Measurements from ENCODE around the gene MBD3.

The MBD3 gene

GRCh38 chr19:1629256-1629808, 36.7 kb upstream of the MBD3 start:
- Histone ChIP-seq H3K4me3 (ENCODE audit: low read length) (no peak overlapping the region), H3K9ac (ENCODE audit: low read length) (no peak overlapping the region), H3K36me3 (ENCODE audit: control insufficient read depth, insufficient read depth, low read length) (peaks cover 3% of the 10 kb centered on the region), H3K4me1 (ENCODE audit: control insufficient read depth, insufficient read depth, low read length) (no peaks in the 10 kb centered on the region), H3K27me3 (ENCODE audit: control insufficient read depth, insufficient read depth, low read length) (no peaks in the 10 kb centered on the region), H3K27ac (ENCODE audit: low read depth, low read length) (no peak overlapping the region)

DNA sequence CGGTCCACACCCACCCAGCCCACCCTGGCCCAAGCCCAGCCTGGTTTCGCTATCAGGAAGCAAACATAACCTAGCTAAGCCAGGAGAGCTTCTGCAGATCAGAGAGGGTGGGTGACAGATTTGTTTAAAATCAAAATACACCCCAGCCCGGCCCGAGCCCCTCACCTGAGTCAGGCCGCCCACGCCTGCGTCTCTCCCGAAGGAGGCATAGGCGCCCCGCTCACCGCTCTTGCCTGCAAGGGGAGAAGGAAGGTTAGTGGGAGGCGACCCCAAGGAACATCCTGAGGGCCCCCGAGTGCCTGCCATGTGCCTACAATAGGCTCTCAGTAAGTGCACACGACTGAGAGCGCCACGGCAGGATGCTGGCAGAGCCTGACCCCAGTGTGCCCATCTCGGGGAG, 34.5 kb upstream of the MBD3 start:
- Histone ChIP-seq H3K4me3 (ENCODE audit: low read length) (no peak overlapping the region), H3K9ac (ENCODE audit: low read length) (no peak overlapping the region), H3K4me1 (ENCODE audit: control insufficient read depth, insufficient read depth, low read length) (no peaks in the 10 kb centered on the region), H3K27ac (ENCODE audit: low read depth, low read length) (no peak overlapping the region), H3K27me3 (ENCODE audit: control insufficient read depth, insufficient read depth, low read length) (no peaks in the 10 kb centered on the region), H3K36me3 (ENCODE audit: control insufficient read depth, insufficient read depth, low read length) (peaks cover 5% of the 10 kb centered on the region)

DNA sequence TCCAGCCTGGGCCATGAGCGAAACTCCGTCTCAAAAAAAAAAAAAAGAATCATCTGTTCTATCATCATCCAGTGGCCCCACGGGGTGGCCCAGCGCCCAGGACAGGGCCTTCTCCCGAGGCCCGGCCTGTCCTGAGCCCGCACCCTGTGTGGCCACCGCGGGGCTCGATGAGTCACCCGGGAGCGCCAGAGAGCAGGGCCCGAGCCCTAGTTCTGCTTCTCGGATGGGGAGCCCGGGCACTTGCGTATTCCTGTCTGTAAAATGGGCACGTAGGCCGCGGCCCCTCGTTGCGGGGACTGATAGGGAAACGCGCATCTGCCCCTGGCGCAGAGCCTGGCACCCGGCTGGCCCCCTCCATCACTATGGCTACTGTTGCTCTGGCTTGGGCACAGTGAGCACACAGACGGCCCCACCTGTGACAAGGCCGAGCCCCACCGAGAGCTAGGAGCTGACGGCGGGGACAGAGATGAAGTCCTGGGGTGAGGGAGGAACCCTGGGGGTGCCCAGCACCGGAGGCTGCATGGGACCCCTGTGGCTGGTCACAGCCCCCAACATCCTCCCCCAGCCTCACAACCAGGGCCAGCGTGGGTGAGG, 33.8 kb upstream of the MBD3 start:
- no peaks in the 10 kb centered on the region for H3K4me1 ChIP-seq (ENCODE audit: control insufficient read depth, insufficient read depth, low read length)
- H3K27me3 ChIP-seq (ENCODE audit: control insufficient read depth, insufficient read depth, low read length): no peaks in the 10 kb centered on the region
- peaks cover 2% of the 10 kb centered on the region for H3K36me3 ChIP-seq (ENCODE audit: control insufficient read depth, insufficient read depth, low read length)
- no peak overlapping the region for H3K27ac ChIP-seq (ENCODE audit: low read depth, low read length)
- no peak overlapping the region for H3K9ac ChIP-seq (ENCODE audit: low read length)
- H3K4me3 ChIP-seq (ENCODE audit: low read length): no peak overlapping the region

- Histone ChIP-seq H3K4me1 (ENCODE audit: control insufficient read depth, insufficient read depth, low read length) (no peaks in the 10 kb centered on the region), H3K27me3 (ENCODE audit: control insufficient read depth, insufficient read depth, low read length) (no peaks in the 10 kb centered on the region), H3K36me3 (ENCODE audit: control insufficient read depth, insufficient read depth, low read length) (peaks cover 11% of the 10 kb centered on the region), H3K27ac (ENCODE audit: low read depth, low read length) (no peak overlapping the region), H3K4me3 (ENCODE audit: low read length) (no peak overlapping the region), H3K9ac (ENCODE audit: low read length) (no peak overlapping the region)
Observed at GRCh38 chr19:1624458-1624857, 31.8 kb upstream of the MBD3 start.

DNA sequence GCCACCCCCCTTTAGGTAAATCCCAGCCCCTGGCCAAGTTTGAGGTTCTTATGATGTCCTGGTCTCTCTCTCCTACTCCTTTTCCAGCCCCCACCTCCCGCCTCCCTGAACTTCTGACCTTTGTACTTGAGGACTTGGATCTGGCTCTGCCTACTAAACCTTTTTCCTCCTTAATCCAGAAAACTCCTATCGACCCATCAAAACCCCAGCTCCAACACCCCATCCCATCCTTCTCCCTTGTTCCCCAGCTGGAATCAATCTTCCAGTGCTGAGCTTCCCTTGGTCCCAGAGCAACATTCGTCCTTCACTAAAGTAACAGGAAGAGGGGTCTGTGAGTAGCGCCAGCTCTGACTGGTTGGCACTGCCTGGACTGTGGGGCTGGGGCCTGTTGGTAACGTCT, 29.9 kb upstream of the MBD3 start:
- H3K4me1 ChIP-seq (ENCODE audit: control insufficient read depth, insufficient read depth, low read length): peaks cover 8% of the 10 kb centered on the region
- H3K9ac ChIP-seq (ENCODE audit: low read length): no peak overlapping the region
- no peak overlapping the region for H3K4me3 ChIP-seq (ENCODE audit: low read length)
- no peak overlapping the region for H3K27ac ChIP-seq (ENCODE audit: low read depth, low read length)
- peaks cover 11% of the 10 kb centered on the region for H3K36me3 ChIP-seq (ENCODE audit: control insufficient read depth, insufficient read depth, low read length)
- H3K27me3 ChIP-seq (ENCODE audit: control insufficient read depth, insufficient read depth, low read length): no peaks in the 10 kb centered on the region

GRCh38 chr19:1622007-1622406, 29.3 kb upstream of the MBD3 start:
- H3K9ac ChIP-seq (ENCODE audit: low read length): no peak overlapping the region
- no peak overlapping the region for H3K27ac ChIP-seq (ENCODE audit: low read depth, low read length)
- no peak overlapping the region for H3K4me3 ChIP-seq (ENCODE audit: low read length)
- H3K4me1 ChIP-seq (ENCODE audit: control insufficient read depth, insufficient read depth, low read length): peaks cover 13% of the 10 kb centered on the region
- H3K27me3 ChIP-seq (ENCODE audit: control insufficient read depth, insufficient read depth, low read length): no peaks in the 10 kb centered on the region
- H3K36me3 ChIP-seq (ENCODE audit: control insufficient read depth, insufficient read depth, low read length): peaks cover 12% of the 10 kb centered on the region

DNA sequence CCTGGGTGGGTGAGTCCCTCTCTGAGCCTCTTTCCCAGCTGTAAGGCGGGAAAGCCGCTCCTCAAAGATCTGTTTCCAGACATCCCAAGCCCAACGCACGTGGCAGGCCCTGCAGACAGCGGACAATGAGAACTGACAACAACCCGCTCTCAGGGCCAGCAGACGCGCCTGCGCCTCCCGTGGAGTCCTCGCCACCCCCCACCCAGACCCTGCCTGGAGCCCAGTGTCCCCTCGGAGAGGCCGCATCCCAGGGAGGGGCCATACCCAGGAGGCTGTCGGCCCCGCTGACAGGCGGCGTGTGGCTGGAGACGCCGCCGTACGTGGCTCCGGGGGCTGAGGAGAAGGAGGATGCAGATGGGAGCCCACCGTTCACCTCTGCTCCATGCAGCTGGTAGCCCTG, 28.9 kb upstream of the MBD3 start:
- no peak overlapping the region for H3K4me3 ChIP-seq (ENCODE audit: low read length)
- H3K27ac ChIP-seq (ENCODE audit: low read depth, low read length): no peak overlapping the region
- no peak overlapping the region for H3K9ac ChIP-seq (ENCODE audit: low read length)
- H3K4me1 ChIP-seq (ENCODE audit: control insufficient read depth, insufficient read depth, low read length): peaks cover 16% of the 10 kb centered on the region
- H3K36me3 ChIP-seq (ENCODE audit: control insufficient read depth, insufficient read depth, low read length): peaks cover 14% of the 10 kb centered on the region
- no peaks in the 10 kb centered on the region for H3K27me3 ChIP-seq (ENCODE audit: control insufficient read depth, insufficient read depth, low read length)

DNA sequence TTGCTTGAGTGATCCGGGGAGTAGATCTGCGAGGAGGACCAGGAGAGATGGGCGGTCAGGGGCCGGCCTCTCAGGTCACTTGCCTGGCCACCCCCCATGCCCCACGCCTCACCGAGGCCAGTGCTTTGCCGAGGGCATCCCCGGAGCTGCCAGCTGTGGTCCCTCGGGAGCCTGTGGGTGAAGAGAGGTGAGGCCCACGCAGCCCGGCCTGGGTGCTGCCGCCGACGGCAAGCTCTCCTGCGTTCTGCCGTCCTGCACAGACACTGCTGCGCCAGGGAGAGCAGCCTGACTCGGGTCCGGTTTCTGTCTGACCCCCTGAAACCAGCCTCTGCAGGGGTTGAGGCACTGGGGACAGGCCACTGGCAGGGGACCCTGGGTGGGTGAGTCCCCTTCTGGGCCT, 28.4 kb upstream of the MBD3 start:
- peaks cover 14% of the 10 kb centered on the region for H3K36me3 ChIP-seq (ENCODE audit: control insufficient read depth, insufficient read depth, low read length)
- H3K4me1 ChIP-seq (ENCODE audit: control insufficient read depth, insufficient read depth, low read length): peaks cover 16% of the 10 kb centered on the region
- no peak overlapping the region for H3K9ac ChIP-seq (ENCODE audit: low read length)
- H3K27me3 ChIP-seq (ENCODE audit: control insufficient read depth, insufficient read depth, low read length): no peaks in the 10 kb centered on the region
- no peak overlapping the region for H3K4me3 ChIP-seq (ENCODE audit: low read length)
- no peak overlapping the region for H3K27ac ChIP-seq (ENCODE audit: low read depth, low read length)

DNA sequence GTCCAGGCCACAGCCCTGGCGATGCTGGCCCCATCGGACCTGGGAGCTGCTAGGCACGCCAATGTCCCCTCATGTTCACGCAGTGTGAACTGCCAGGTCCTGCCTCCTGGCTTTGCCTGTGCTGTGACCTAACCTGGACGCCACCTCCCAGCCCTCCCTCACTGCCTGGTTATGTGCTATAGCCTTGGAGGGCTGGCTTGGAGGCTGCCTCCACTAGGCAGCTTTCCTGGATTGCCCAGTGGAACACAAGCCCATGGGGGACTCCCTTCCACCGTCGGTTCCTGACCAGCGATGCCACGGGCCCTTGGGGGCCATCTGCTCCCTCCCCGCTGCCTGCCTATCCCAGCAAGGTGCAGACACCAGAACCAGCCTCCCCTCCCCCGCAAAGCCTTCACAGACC, 27.8 kb upstream of the MBD3 start:
- Histone ChIP-seq H3K27ac (ENCODE audit: low read depth, low read length) (no peak overlapping the region), H3K9ac (ENCODE audit: low read length) (no peak overlapping the region), H3K36me3 (ENCODE audit: control insufficient read depth, insufficient read depth, low read length) (peaks cover 17% of the 10 kb centered on the region), H3K4me3 (ENCODE audit: low read length) (no peak overlapping the region), H3K4me1 (ENCODE audit: control insufficient read depth, insufficient read depth, low read length) (peaks cover 16% of the 10 kb centered on the region), H3K27me3 (ENCODE audit: control insufficient read depth, insufficient read depth, low read length) (no peaks in the 10 kb centered on the region)

- Histone ChIP-seq H3K36me3 (ENCODE audit: control insufficient read depth, insufficient read depth, low read length) (peaks cover 23% of the 10 kb centered on the region), H3K27ac (ENCODE audit: low read depth, low read length) (no peak overlapping the region), H3K9ac (ENCODE audit: low read length) (no peak overlapping the region), H3K27me3 (ENCODE audit: control insufficient read depth, insufficient read depth, low read length) (no peaks in the 10 kb centered on the region), H3K4me3 (ENCODE audit: low read length) (no peak overlapping the region), H3K4me1 (ENCODE audit: control insufficient read depth, insufficient read depth, low read length) (peaks cover 16% of the 10 kb centered on the region)
Observed at GRCh38 chr19:1619703-1620102, 27.0 kb upstream of the MBD3 start.

GRCh38 chr19:1619094-1619439, 26.4 kb upstream of the MBD3 start:
- peaks cover 16% of the 10 kb centered on the region for H3K4me1 ChIP-seq (ENCODE audit: control insufficient read depth, insufficient read depth, low read length)
- H3K9ac ChIP-seq (ENCODE audit: low read length): no peak overlapping the region
- H3K36me3 ChIP-seq (ENCODE audit: control insufficient read depth, insufficient read depth, low read length): peaks cover 26% of the 10 kb centered on the region
- H3K4me3 ChIP-seq (ENCODE audit: low read length): no peak overlapping the region
- no peaks in the 10 kb centered on the region for H3K27me3 ChIP-seq (ENCODE audit: control insufficient read depth, insufficient read depth, low read length)
- no peak overlapping the region for H3K27ac ChIP-seq (ENCODE audit: low read depth, low read length)

DNA sequence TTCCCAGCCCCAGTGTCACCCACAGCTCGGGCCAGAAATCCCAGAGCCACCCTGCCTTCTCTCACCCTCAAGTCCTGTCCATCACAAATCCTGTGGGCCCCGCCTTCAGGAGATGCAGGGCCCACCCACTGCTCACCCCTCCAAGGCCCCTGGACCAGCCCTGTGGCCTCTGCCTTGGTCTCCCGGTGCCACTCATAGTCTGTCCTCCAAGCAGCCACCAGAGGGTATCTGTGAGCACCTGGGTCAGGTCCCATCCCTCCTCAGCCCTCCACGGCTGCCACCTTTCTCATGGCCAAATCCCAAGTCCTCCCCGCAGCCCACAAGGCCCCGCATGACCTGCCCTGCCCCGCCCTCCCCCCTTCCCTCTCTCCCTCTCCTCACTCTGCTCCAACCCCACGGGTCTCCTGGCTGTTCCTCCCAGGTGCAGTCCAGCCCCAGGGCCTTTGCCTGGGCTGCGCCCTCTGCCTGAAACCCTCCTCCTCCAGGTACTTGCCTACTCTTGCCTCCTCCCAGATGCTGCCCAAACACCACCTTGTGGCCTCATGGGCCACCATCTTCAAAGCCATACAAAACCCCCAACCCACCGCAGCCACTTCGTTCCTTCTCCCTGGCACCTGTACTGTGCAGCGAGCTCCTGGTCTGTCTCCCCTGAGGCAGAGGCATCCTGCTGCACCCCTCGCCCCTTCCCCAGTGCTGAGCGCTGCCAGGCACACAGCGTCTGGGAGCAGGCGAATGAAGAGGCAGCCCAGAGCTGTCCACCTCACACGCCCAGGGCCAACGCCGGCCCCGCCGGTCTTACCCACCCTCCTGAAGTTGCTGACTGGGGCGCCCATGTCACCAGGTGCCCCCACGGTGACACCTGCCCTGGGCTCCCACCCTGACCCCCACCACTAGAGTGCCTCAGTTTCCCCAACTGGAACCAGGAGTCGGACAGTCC, 25.8 kb upstream of the MBD3 start:
- H3K4me3 ChIP-seq (ENCODE audit: low read length): no peak overlapping the region
- peaks cover 16% of the 10 kb centered on the region for H3K4me1 ChIP-seq (ENCODE audit: control insufficient read depth, insufficient read depth, low read length)
- H3K27me3 ChIP-seq (ENCODE audit: control insufficient read depth, insufficient read depth, low read length): no peaks in the 10 kb centered on the region
- H3K27ac ChIP-seq (ENCODE audit: low read depth, low read length): peak overlapping the region; percentile 69
- no peak overlapping the region for H3K9ac ChIP-seq (ENCODE audit: low read length)
- peaks cover 26% of the 10 kb centered on the region for H3K36me3 ChIP-seq (ENCODE audit: control insufficient read depth, insufficient read depth, low read length)
